ENCODE results near the gene PARK7.
"Not testable (repeated sequence)": the region's sequence is repeated elsewhere in the genome, so short reads cannot be mapped to it uniquely, and the experiment has no call there.

PARK7 gene

GRCh38 chr1:7943251-7943650, 18.3 kb upstream of the PARK7 start:
- no peak for DNase-seq (ENCODE audit: low spot score)

- peak; percentile 95 for DNase-seq (ENCODE audit: low spot score)
These were observed 12.6 kb upstream of the PARK7 start for GRCh38 chr1:7948960-7949359.

DNA sequence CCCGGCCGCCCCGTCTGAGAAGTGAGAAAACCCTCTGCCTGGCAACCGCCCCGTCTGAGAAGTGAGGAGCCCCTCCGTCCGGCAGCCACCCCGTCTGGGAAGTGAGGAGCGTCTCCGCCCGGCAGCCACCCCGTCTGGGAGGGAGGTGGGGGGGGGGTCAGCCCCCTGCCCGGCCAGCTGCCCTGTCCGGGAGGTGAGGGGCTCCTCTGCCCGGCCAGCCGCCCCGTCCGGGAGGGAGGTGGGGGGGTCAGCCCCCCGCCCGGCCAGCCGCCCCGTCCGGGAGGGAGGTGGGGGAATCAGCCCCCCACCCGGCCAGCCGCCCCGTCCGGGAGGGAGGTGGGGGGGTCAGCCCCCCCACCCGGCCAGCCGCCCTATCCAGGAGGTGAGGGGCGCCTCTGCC, 8.7 kb upstream of the PARK7 start:
- not testable (repeated sequence) for DNase-seq (ENCODE audit: low spot score)

DNA sequence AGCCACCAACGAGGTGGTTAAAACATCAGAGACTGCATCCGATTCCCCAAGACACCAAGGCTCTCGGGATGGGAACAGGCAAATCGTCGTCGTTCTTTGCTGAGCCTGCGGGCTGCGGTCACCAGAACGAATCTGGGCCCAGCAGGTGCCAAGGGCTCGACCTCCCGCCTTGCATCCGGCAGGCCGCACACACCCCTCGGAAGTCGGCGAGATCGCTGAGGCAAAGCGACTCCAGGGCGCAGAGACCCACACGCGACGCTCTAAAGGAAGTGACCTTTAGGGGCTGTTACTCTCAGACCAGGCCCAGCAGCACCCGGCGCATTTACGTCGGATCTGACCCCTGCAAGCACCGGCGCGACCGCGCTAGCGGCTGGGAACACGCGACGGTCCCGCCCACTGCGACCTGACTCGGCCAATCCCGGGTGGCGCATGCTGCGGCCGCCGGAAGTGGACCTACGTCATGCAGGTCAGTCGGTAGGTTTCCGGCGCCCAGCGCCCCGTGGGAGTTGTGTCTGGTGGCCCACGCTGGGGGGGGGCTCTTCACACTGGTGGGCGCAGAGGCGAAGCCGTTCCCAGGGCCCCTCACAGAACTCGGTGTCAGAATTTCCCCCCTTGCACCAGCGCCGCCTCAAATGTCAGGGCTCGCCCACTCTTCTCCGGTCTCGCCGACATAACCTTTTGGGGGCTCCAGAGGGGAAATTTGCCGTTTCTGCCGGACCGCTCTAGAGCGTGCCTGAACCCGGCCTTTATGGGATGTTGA, 7.5 kb upstream of the PARK7 start:
- peak; percentile 90 for DNase-seq (ENCODE audit: low spot score)

- DNase-seq (ENCODE audit: low spot score), result no peak
These were observed 6.8 kb upstream of the PARK7 start for GRCh38 chr1:7954683-7955082.

GRCh38 chr1:7956218-7957032, 5.1 kb upstream of the PARK7 start:
- DNase-seq (ENCODE audit: low spot score), result peak; percentile 75

GRCh38 chr1:7960165-7960564, 1.3 kb upstream of the PARK7 start:
- DNase-seq (ENCODE audit: low spot score), result no peak

- DNase-seq (ENCODE audit: low spot score), result no peak
These were observed 670 bp upstream of the PARK7 start for GRCh38 chr1:7960867-7961215.

GRCh38 chr1:7962014-7962335, 464 bp downstream of the PARK7 start:
- no peak for DNase-seq (ENCODE audit: low spot score)

- no peak for DNase-seq (ENCODE audit: low spot score)
These were observed 1.3 kb downstream of the PARK7 start for GRCh38 chr1:7962636-7963377.

DNA sequence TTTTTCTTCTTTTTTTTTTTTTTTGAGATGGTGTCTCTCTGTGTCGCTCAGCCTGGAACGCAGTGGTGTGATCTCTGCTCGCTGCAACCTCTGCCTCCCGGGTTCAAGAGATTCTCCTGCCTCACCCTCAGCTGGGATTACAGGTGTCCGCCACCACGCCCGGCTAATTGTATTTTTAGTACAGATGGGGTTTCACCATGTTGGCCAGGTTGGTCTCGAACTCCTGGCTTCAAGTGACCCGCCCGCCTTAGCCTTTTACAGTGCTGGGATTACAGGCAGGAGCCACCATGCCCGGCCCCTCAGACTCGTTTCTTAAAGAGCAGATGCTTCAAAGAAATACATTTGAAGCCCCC, 1.8 kb downstream of the PARK7 start:
- DNase-seq (ENCODE audit: low spot score), result not testable (repeated sequence)

- not testable (repeated sequence) for DNase-seq (ENCODE audit: low spot score)
These were observed 2.3 kb downstream of the PARK7 start for GRCh38 chr1:7963841-7964240.

DNA sequence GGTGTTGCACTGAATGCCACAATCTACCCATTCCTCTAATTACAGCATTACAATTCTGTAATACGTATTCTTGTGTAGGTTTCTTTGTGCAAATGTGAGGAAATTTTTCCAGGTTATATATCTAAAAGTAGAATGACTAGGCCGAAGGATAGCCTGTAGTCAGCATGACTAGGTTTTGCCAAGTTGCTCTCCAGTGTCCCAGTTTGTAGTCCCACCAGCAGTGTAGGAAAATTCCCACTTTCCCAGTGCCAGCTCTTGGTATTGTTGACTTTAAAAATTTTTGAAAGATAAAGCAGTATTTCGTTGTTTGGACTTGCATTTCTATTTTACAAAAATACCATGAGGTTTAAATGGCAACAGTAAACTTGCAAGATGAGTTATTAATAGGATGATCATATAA, 3.0 kb downstream of the PARK7 start:
- DNase-seq (ENCODE audit: low spot score), result no peak

GRCh38 chr1:7967196-7967595, 5.7 kb downstream of the PARK7 start:
- no peak for DNase-seq (ENCODE audit: low spot score)

- no peak for DNase-seq (ENCODE audit: low spot score)
These were observed 6.1 kb downstream of the PARK7 start for GRCh38 chr1:7967651-7968050.

- DNase-seq (ENCODE audit: low spot score), result no peak
These were observed 8.7 kb downstream of the PARK7 start for GRCh38 chr1:7970246-7970645.

DNA sequence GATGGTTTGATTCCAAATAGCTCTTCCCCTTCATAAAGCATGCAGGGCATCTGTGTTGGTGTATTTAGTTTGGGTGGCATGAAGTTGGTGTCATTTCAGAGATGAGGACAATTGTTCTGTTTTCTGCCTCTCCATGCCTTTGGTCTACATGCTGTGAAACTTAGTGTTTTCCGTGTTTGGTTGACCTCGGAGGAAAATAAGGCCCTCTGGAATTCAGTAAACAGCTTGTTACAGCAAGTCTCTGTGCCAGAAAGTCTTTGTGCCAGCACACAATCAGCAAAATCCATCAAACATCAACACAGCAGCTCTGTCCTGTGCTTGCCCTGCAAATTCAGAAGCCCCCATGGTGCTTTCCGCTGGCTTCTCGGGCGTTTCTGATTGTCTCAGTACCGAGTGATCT, 9.5 kb downstream of the PARK7 start:
- no peak for DNase-seq (ENCODE audit: low spot score)

GRCh38 chr1:7972285-7972684, 10.8 kb downstream of the PARK7 start:
- no peak for DNase-seq (ENCODE audit: low spot score)

DNA sequence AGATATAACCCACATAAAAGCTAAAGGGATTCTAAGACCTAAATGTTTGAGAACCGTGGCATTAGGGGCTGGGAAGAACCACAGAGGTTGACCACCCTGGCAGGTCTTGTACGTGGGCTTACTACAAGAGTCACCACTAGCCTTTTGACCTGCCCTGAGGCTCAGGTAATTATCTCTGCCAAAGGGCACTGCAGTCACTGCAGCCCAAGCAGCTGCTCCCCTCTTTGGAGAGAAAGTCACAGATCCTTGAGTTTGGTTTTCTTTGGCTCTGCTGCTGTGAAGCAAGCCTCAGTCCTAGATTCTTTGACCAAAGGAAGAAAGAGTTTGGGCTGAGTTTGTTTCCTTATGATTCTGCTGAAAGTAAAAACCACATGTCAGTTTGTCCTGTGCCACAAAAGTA, 11.6 kb downstream of the PARK7 start:
- DNase-seq (ENCODE audit: low spot score), result no peak

DNA sequence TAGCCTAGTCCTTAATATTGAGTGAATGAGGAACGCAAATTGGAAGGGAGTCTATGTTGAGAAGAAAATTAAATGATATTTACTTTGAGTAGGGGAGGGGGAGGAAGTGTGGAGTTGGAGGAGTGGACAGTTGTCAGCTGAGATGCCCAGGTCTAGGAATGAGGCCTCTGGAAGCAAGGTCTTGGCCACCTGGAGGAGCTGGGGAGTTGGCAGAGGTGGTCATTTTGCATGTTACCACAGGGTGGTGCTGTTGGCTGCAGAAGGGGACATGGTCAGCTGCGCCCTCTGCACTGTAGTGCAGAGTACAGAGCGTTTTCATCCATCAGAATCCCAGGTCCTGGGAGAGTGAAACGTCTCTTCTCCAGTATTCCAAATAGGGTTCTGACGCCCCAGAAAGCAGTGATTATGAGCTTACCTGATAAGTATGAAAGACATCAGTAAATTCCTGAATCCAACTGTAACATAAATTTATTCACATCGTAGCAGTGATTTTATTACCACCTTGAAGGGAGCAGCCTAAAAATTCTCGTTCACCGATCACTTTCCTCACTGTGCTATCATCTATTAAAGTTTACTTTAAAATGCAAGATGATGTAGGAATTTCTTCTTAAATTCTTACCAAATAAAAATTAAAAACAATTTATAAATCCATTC, 13.8 kb downstream of the PARK7 start:
- DNase-seq (ENCODE audit: low spot score), result peak; percentile 83

- DNase-seq (ENCODE audit: low spot score), result no peak
These were observed 19.5 kb downstream of the PARK7 start for GRCh38 chr1:7980984-7981383.

GRCh38 chr1:7983086-7983778, 21.7 kb downstream of the PARK7 start:
- no peak for DNase-seq (ENCODE audit: low spot score)
